Skin of body (tissue), 2 donors: ENCODE measurements around the gene TMC4. TPM values are rescaled to one million over a fixed set of nuclear protein-coding genes. Genes with fewer than 3 reads are reported as not detected.
"Not testable (repeated sequence)": the region's sequence is repeated elsewhere in the genome, so short reads cannot be mapped to it uniquely, and the experiment has no call there.

Experiments used
- DNase-seq: peaks from one replicate; lab custom pipeline; 2025; lab: John Stamatoyannopoulos, UW
- total RNA-seq: library from RNA; depleted of rRNA; stranded (reverse); fragments of >200 nt; gene quantifications from one replicate; pipeline ENCODE4 v1.2.3, GENCODE V29; 2014

Gene TMC4
- total RNA-seq, 1 donor from 2014 or later, result 1.8 TPM

DNA sequence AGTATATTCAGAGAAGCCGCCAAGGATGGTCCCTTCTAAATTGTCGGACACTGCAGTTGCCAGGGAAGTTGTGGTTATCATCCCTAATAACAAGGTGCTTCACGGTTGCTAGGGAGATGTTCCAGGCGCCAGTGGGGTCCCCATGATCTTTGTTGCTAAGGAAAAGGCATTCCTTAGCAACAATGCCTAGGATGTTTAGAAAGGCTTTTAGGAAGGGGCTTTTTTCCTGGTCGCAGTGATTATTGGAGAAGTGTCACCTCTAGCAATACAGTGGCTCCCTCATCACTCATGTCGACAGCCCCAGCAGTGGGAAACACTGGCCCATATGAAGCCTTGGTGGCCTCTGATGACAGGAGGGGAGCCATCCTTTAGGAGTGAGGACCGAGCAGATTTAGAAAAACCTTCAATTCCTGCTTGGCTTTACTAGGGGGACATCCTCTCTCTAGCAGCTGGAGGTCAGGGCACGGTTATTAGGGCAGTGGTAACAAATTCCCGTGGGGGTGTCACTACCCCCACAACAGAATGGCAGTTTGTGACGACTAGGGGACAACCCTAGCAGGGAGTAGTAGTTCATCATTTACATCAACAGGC, 6.4 kb upstream of the TMC4 start:
- DNase-seq, result no peak

DNA sequence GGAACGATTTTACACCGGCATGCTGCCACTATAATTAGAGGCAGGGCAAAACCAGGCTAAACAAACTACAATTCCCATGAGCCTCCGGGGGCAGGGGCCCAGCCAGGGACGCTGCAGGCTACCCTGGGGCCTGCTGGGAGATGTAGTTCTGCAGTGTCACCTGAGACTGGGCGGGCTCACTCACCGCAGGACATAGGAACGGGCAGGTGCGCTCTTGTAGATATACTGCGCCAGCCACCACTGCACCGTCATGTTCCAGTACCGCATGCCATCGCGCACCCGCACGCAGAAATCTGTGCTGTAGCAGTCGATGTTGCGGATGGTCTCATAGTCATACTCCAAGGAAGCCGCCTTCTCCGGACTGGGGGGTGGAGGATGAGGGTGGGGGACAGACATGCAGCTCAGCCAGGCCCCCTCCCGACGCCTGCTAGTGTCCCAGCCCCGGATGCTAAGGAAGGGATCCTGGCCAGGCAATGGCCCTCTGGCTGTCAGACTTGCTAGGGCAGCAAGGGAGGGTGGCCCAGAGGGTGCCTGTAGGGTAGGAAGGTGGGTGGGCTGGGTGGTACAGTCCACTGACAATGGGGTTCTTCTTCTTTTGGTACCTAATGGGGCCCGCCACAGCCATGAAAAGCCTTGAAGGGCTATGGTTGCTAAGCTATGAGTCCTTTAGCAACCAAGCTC, 5.8 kb upstream of the TMC4 start:
- DNase-seq, result no peak

DNA sequence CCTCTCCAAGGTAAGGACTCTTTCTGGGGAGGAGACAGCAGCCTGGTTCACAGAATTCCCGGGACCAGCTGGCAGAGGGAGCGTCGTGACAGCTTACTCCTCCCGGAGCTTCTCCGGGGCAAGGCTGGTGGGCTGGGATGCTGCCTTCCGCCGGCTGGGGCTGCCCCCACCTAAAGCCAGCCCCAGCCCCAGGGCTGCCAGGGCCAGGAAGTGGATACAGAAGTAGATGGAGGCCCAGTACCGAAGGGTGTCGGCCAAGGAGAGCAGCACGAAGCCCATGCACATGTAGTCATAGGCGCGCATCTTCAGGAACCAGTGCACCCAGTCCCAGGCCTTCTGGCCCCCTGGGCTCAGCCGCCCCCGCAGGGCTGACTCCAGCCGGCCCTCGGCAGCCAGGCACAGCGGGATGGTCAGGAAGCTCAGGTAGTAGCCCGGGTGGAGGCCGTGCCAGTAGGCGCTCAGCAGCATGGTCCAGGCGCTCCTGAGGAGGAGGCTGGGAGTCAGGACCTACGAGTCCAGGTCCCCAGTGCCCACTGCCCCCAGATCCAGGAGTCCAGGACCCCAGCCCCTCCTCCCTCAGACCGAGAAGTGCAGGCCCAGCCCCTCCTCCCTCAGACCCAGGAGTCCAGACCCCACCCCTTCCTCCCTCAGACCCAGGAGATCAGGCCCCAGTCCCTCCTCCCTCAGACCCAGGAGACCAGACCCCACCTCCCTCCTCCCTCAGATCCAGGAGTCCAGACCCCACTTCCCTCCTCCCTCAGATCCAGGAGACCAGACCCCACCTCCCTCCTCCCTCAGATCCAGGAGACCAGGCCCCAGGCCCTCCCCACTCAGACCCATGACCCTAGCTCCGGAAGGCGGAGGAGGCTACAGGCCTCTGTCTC, 1.2 kb upstream of the TMC4 start:
- DNase-seq, result no peak

DNA sequence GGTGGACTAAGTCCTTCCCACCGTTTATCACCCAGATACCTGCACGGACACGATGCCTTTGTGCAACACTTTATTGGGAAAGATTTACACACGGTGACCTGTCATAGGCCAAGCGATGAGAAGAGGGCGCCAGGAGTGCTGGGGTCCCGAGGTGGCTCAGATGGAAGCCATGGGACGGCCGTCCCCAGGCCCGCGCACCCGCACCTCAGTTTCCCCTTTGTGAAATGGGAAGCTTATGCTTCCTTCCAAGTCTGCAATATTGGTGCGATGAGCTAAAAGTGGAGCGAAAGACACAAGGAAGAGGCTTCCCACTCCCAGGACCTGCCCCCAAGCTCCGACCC, 369 bp upstream of the TMC4 start:
- no peak for DNase-seq

DNA sequence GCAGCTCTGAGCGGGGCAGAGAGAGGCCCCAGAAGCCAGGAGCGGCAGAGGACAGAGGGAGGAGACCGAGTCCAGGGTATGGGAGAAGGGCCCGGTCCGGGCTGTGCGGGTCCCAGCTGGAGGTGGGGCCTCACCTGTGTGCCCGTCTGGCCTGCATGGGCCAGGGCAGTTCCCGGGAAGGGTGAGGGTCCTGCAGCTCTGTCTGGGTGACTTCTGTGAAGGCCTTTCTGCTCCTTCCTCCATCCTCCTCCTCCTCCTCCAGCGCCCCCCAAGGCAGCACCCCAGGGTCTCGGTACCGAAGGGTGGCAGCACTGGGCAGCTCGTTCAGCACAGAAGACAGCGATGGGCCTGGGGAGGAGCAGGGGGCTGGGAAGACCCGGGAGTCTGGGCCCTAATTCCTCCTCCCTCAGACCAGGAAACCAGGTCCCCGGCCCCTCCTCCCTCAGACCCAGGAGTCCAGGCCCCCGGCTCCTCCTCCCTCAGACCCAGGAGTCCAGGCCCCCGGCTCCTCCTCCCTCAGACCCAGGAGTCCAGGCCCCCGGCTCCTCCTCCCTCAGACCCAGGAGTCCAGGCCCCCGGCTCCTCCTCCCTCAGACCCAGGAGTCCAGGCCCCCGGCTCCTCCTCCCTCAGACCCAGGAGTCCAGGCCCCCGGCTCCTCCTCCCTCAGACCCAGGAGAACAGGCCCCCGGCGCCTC, 1.1 kb downstream of the TMC4 start:
- DNase-seq, result not testable (repeated sequence)

DNA sequence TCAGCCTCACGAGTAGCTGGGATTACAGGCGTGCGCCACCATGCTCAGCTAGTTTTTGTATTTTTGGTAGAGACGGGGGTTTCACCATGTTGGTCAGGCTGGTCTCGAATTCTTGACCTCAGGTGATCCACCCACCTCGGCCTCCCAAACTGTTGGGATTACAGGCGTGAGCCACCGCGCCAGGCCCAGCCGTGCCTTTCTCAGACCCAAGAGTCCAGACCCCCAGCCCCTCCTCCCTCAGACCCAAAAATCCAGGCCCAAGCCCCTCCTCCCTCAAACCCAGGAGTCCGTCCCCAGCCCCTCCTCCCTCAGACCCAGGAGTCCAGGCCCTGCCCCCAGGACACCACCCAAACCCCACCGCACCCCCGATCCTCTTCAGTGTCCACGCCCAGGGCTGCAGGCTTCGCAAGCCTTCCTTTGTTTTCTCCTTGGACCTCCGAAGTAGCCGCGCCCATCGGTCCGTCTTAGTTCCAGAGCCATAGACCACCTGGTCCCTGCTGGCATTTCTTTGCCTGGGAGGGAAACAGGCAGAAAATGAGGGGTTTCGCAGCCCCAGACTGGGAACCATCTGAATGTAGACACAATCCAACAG, 3.7 kb downstream of the TMC4 start:
- DNase-seq, result no peak

DNA sequence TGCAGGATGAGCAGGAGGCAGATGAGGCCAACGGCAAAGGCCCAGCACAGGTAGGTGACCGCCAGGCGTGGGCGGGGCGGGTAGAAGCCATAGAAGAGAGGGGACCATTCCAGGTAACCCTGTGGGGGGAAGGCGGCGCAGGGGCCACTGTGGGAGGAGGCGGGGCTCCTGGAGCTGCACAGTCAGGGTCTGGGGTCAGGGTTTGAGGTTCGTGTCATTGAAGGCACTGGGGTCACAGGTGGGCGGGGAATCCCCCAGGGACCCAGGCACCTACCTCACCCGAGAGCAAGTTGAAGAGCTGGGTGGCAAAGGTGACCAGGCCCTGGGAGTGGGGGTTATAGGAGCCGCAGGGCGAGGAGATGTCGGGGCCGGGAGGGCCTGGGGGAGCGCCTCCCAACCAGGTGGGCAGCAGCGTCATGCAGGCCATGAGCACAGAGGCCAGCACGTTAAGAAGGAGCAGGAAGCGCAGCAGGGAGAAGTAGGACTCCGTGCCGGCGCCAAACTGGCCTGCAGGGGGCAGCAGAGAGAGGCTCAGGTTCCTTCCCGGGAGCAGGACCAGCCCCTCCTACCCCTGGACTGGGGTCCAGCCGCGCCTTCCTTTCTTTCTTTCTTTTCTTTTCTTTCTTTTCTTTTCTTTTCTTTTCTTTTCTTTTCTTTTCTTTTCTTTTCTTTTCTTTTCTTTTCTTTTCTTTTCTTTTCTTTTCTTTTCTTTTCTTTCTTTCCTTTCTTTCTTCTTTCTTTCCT, 4.6 kb downstream of the TMC4 start:
- DNase-seq, result peak; percentile 76

DNA sequence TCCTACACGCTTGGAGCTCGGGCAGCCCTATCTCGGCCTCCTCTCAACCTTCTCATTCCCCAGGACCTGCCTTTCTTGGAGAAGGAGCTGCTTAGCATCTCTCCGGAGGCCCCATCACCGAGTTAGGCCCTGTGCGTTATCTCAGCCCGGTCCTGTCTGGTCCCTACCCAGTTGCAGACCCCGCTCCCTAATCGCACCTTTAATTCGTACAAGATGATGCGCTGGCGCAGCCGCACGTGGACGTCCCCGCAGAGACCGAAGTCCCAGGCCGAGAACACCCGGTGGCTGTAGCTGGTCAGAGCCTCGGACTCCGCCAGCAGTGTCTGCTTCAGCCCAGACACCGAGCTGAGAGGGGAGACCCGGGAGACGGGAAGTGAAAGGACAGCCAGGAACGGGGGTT, 7.7 kb downstream of the TMC4 start:
- no peak for DNase-seq

DNA sequence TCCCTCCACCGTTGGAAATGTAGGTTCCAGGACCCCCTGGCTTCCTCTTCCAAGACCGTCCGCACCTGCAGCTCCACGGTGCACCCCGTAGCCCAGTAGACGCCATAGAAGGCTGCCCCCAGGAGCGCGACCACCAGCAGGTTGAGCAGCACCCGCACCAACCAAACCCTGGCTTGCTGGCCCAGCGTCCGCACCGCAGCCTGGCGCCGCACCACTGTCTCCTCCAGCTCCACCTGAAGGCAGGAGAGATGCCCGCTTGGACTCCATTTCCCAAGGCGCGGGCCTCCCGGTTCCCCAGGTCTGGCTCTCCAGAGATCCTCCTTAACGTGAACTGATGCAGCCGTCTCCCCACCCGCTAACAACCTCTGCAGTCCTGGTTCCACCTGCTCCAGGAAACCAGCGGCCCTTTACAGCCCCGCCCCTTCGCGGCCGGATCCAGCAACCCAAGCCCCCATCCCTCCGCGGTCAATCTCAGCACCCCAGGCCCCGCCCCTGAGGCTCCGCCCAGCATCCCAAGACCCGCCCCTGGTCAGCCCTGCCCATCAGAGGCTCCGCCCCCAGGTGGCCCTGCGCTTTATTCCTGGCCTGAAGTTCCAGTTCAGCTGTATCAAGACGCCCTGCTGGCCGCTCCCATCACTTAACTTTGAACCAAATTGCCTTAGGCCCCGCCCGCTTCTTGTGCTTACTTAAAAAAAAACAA, 8.4 kb downstream of the TMC4 start:
- DNase-seq, result no peak

DNA sequence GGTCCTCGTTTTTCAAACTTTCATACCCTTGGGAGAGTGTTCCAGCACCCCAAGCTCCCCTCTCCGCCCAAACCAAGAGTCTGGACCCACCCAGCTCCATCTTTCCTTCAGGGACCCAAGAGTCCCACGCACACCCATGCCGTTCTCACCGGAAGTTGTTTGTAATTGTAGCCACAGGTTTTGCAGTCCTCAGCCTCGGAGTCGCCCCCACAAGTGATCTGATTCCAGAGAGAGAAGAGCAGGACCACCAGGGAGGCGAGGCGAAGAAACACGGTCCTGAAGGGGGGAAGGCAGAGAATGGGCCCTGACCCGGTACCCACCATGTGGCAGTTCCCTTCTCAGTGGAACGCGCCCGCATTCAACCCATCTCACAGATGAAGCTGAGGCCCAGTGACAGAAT, 10.1 kb downstream of the TMC4 start:
- DNase-seq, result no peak

DNA sequence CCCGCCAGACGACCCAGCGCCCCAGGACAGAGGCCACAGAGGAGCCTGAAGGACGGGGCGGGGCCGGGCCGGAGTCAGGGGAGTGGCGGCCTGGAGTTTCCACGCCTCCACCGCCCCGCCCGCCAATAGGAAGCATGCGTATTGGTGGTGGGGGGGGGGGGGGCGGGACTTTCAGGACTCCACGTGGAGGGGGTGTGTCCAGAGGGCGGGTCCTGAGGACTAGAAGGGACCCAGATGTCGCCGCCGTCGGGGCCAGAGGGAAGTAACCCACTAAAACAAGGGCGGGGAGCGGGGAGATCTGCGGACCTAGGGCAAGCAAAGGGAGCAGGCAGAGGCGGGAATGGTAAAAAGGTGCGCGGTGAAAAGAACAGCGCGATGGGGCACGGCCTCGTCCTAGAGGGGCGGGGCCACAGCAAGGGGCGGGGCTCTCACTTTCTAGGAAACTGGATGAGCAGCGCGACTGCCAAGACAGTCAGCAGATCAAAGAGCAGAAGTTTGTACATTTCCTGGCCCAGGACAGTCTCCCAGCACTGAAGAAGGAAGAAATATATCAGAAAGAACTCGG, 10.6 kb downstream of the TMC4 start:
- no peak for DNase-seq

DNA sequence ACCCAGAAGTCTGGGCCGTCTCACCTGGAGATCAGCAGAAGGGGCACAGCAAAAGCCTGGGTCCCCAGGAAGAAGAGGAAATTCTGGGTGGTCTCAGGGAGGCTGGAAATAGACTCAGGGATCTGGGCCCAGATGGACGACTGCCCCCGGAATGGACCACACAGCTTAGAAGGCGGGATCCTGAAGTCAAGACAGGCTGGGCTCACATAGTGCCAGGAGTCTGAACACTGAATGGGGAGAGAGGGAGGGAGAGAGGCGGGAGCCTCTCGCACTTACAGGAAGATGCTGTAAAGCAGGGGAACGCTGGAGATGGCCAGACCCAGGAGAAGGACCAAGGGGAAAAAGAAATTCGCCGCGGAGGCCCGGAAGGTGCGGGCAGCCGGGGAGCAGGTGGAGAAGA, 12.1 kb downstream of the TMC4 start:
- DNase-seq, result no peak

DNA sequence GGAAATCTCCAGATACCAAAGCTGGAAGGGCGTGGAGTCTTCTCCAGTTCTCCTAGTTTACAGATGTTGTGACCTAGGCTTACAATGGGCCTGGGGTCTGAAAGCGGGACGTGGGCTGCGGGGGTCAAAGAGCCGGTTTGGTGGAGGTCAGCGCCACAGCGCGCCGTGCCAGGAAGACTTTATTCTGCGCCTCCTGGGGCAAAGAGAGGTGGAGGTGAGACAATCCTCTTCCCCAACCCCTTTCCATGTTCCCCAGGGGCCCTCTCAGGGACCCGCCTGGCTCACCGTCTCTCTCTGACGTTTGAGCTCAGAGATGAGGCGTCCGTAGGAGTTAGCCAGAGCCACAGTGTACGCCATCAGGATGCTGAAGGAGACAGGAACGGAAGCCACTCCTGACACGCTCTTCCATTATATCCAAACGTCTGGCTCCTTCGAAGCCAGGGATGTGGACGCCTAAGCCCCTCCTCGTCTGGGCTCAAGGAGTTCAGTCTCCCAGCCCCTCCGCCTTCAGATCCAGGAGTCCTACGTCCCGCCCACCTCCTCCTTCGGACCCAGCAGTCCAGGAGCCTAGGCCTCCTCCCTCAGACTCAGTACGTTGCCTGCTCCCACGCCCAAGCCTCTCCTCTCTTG, 12.7 kb downstream of the TMC4 start:
- DNase-seq, result no peak

DNA sequence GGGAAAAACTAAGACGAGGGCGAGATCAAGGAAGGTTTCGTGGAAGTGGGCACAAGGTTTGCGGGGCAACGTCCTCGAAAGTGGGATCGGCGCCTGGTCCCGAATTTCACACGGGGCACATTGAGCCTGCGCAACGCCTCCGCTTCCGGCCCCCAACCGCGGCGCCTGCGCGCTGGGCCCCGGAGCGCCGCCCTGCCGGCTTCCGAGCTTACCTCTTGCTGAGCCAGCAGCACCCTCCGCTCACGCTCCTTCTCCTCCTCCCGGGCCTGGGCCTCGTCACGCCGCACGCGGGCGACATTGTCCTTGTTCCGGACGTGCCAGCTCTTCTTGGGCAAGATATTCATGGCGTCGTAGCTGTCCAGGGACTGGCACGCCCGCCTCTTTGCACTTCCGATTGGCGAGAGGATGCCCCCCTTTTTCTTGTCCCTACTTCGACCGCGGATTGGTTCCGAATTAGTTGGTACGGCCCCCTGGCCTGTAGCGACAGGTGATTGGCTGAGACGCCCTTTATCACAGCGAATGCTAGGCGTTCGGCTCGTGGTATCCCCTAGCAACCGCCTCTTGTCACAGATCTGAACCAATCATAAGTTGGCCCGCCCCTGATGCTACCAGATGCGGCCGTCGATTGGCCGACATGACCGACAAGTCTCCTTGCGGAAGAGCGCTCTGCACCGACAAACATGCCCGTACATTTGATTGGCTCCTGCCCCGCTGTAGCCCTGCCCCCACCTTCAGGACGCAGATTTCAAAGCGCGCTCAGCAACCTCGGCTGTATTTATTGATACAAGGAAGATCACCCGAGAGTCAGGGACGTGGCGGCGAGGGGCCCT, 13.4 kb downstream of the TMC4 start, which contains the start of gene LENG1:
TSS of gene LENG1 (minus strand) at position 370 of the 830 bp plus-strand sequence. CDS start at position 344, 26 bp downstream.
- DNase-seq, result peak; percentile 100

DNA sequence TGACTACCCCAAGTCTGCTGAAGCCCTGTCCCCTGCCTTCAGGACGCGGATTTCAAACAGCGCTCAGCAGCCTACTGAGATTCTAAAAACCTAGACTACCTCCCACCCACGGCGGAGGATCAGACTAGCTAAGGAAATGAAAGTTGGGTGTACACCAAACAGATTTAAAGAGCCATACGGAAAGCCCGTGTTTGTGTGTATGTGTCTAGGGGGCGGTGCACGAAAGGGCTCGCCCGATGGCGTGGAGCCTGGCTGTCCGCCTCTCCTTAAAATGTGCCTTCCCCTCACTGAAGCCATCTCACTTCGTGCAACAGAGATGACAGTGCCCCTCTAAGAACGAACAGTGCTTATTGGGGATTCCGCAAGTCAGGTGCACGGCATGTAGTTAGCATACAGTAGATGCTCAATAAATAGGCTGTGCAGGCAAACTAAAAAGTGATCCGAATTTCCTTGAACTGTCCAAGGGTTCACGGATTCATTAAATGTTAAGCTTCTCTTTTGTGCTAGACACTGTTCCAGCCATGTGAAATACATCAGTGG, 14.1 kb downstream of the TMC4 start:
- DNase-seq, result peak; percentile 78

DNA sequence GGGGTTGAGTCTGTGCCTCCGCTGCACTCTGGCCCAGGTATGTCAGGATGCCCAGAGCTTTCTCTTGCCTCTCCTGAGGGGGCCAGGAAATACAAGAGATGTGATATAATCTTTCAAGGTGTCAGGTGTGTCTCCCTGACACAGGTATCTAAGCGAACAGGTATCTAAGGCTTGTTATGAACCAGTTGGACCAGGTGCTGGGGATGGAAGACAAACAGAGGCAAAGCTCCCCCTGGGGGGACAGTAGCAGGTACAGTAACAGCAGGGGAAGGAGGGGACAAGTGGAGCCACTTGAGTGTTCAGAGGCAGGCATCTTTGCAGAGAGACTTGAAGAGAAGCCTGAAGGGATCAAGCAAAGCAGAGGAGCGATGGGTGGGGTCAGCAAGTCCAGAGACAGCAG, 16.0 kb downstream of the TMC4 start:
- DNase-seq, result no peak

DNA sequence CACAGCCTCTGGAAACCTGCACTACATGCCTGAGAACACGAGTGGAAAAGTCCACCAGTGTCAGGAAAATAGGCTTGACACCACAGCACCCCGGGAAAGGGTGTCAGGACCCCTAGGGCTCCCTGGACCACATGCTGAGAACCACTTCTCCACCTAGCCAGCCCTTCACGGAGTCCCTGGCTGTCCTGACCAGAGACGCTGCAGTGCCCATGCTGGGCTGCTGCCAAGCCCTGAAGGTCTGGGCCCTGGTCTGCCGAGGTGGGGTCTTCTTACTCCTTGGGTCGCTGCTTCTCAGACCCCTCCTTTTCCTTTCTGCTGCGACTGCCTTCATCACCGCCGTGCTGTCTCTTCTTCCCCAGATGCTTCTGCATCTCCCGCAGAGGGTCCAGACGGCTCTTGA, 16.5 kb downstream of the TMC4 start:
- DNase-seq, result no peak

DNA sequence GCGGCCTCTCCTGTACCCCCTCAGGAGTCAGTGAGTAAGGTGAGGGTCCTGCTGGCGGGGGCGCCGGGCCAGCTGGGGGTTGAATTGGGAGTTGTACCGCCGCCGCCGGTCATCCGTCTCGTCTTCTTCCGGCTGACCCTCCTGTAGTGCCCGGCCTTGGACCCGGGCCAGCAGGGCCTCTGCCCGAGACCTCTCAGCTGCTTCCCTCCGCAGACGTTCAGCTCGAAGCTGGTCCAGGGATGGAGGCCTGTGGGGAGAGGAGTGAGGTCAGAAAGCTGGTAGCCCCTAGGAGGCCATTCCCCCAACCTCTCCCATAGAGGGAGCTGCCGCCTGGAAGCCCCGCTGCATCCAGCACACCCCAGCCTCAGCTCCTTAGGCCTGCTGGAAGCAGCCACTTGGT, 17.3 kb downstream of the TMC4 start:
- no peak for DNase-seq
